ENCODE measurements around the gene HOXC12.

Gene HOXC12

GRCh38 chr12:53978477-53979356 lies 24.0 kb downstream of the HOXC12 start (continued):
- TF ChIP-seq ZNF660 (tag by site-specific recombination; IDR thresholded peaks at IDR 0.05) (peak; percentile 72; the same call in 1 of the 2 replicates), REPIN1 (tag by site-specific recombination; IDR thresholded peaks at IDR 0.05; ENCODE audit: low read depth) (no peak), ZNF580 (tag by site-specific recombination; IDR thresholded peaks at IDR 0.05) (0 out of 2 replicates have a peak, but pooled peaks have one; percentile 12), ZNF335 (tag by site-specific recombination; conservative IDR thresholded peaks at IDR 0.05) (no peak), WT1 (tag by site-specific recombination; IDR thresholded peaks at IDR 0.05) (peak; percentile 85), ZSCAN18 (tag by site-specific recombination; IDR thresholded peaks at IDR 0.05) (no peak), ZNF184 (tag by site-specific recombination; IDR thresholded peaks at IDR 0.05) (no peak), ZNF843 (tag by site-specific recombination; IDR thresholded peaks at IDR 0.05) (peak; percentile 57), SP2 (tag by site-specific recombination; IDR thresholded peaks at IDR 0.05) (peak; percentile 58), ZBTB6 (tag by site-specific recombination; IDR thresholded peaks at IDR 0.05) (no peak), ZXDB (tag by site-specific recombination; IDR thresholded peaks at IDR 0.05) (peak; percentile 57; the same call in 1 of the 2 replicates), ZNF239 (tag by site-specific recombination; IDR thresholded peaks at IDR 0.05) (no peak), MZF1 (tag by site-specific recombination; IDR thresholded peaks at IDR 0.05; ENCODE audit: borderline replicate concordance) (peak; percentile 91), ZNF621 (tag by site-specific recombination; IDR thresholded peaks at IDR 0.05) (no peak), KLF7 (tag by site-specific recombination; IDR thresholded peaks at IDR 0.05; ENCODE audit: borderline replicate concordance) (peak; percentile 94; the same call in 1 of the 2 replicates), SP3 (tag by site-specific recombination; IDR thresholded peaks at IDR 0.05) (no peak; the same call in 1 of the 2 replicates), PRDM10 (tag by site-specific recombination; IDR thresholded peaks at IDR 0.05) (peak; percentile 60), MEIS1 (CRISPR knock-in tag; IDR thresholded peaks at IDR 0.05; ENCODE audit: borderline replicate concordance) (no peak), ZNF623 (tag by site-specific recombination; IDR thresholded peaks at IDR 0.05) (0 out of 2 replicates have a peak, but pooled peaks have one; percentile 20), GFI1B (tag by site-specific recombination; IDR thresholded peaks at IDR 0.05) (no peak), ZIC2 (tag by site-specific recombination; IDR thresholded peaks at IDR 0.05) (peak; percentile 4; the same call in 1 of the 2 replicates), ZBTB17 (tag by site-specific recombination; IDR thresholded peaks at IDR 0.05) (no peak), ZNF24 (tag by site-specific recombination; IDR thresholded peaks at IDR 0.05) (no peak), KLF9 (tag by site-specific recombination; IDR thresholded peaks at IDR 0.05; ENCODE audit: low read depth) (peak; percentile 22; the same call in 1 of the 2 replicates), ZNF596 (tag by site-specific recombination; IDR thresholded peaks at IDR 0.05) (peak; percentile 16; the same call in 1 of the 2 replicates), ZNF473 (tag by site-specific recombination; IDR thresholded peaks at IDR 0.05) (no peak), KLF16 (tag by site-specific recombination; IDR thresholded peaks at IDR 0.05) (peak; percentile 66; the same call in 1 of the 2 replicates), PRDM4 (tag by site-specific recombination; IDR thresholded peaks at IDR 0.05) (peak; percentile 86), ZNF449 (tag by site-specific recombination; IDR thresholded peaks at IDR 0.05) (peak; percentile 53; the same call in 1 of the 2 replicates)

Measured in HEK293 (cell line).